IPS-15b (cell line): ENCODE data around the gene PTTG1.
A peak's percentile ranks its signal among the peaks of the same experiment; 100 is the strongest.

Source experiments
- H3K27me3 ChIP-seq: one replicate; pipeline ENCODE4 v1.6.1; 2013; ENCODE audit warnings: low read length; ENCODE audit not compliant: control insufficient read depth, insufficient read depth
- H3K36me3 ChIP-seq: one replicate; pipeline ENCODE4 v1.6.1; 2013; ENCODE audit warnings: low read length; ENCODE audit not compliant: control insufficient read depth, insufficient read depth
- H3K4me1 ChIP-seq: one replicate; pipeline ENCODE4 v1.6.1; 2013; ENCODE audit warnings: mild to moderate bottlenecking, low read length; ENCODE audit not compliant: control insufficient read depth, insufficient read depth
- H3K4me3 ChIP-seq: one replicate; pipeline ENCODE4 v1.5.1; 2013; ENCODE audit warnings: low read depth, low read length
- H3K9ac ChIP-seq: one replicate; pipeline ENCODE4 v1.6.1; 2013; ENCODE audit warnings: low read depth, mild to moderate bottlenecking, low read length
- H3K9me3 ChIP-seq: one replicate; pipeline ENCODE4 v1.6.1; 2013; ENCODE audit warnings: mild to moderate bottlenecking, low read length; ENCODE audit not compliant: control insufficient read depth, insufficient read depth

The PTTG1 gene

DNA sequence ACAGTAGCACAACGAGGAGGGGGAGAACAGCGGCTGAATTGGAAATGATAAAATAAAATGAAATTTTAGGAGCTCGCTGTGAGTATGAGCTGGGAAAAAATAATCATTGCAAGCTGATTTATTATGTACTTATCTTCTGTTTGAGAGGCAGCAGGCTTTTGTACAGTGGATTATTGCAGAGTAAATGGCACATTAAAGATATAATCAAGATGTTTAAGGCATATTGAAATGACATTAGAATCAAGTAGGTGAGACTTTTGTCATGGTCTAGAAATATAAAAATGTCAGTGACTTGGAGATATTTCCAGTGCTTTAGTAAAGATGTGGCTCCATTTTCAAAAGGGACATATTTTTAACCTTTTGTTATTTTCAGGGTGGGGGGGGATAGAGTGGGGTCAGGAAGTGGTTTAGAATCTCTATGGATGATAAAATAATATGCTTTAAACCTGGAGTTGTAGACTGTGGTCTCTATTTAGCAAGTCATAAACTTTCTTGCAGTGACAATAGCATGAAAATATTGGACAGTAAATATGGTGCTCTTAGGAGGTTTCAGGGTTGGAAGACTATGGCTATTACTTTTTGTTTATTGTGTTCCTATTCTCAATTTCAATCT, 46.8 kb downstream of the PTTG1 start:
- Histone ChIP-seq H3K4me1 (peaks cover 8% of the 10 kb centered on the region), H3K9ac (no peak overlapping the region), H3K36me3 (peaks cover 2% of the 10 kb centered on the region), H3K27me3 (no peaks in the 10 kb centered on the region), H3K9me3 (no peaks in the 10 kb centered on the region), H3K4me3 (peak overlapping the region; percentile 32)

GRCh38 chr5:160469156-160470144, 47.8 kb downstream of the PTTG1 start:
- Histone ChIP-seq H3K27me3 (no peaks in the 10 kb centered on the region), H3K4me3 (peak overlapping the region; percentile 30), H3K4me1 (peaks cover 8% of the 10 kb centered on the region), H3K9ac (no peak overlapping the region), H3K36me3 (peaks cover 2% of the 10 kb centered on the region), H3K9me3 (no peaks in the 10 kb centered on the region)

DNA sequence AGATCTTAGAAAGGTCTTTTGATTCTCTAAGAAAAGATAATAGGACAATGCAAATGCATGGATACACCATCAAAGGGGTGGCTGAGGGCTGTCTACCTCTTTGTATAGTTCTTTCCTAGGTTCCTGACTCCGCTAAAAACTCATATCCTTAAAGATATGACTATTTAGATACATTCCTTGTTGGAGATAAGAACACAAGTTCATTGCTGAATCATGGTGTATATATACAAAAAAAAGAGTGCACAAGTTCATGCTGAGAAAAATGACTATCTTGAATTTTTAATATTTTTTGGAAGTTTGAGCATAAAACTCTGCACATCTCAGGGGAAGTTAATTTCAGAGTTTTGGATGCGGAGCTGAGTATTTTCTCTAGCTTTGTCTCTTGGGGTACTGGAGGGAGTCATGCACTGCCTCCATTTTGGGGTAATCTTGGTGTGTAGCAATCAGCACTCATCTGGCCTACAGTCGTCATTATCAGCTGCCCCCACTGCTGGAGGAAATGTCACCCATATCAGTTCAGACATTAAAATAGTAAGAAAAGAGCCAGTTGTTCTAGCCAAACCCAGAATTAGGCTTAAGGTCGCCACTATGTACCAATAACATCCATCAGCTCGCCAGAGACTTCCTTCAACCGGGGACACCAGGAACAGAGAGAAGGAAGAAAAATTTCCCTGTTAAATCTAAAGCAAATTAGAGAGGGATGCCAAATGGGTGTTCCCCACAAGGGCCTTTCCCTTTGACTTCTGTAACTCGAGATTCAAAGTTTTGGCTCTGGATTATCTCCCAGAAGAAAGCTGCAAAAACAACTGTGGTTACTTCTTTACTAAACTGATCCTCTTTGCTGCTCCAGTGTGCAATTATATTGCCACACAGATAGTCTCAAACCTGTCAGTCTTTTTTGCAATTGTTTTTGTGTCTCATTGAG, 49.0 kb downstream of the PTTG1 start:
- Histone ChIP-seq H3K27me3 (no peaks in the 10 kb centered on the region), H3K36me3 (peaks cover 2% of the 10 kb centered on the region), H3K9me3 (no peaks in the 10 kb centered on the region), H3K4me3 (no peak overlapping the region), H3K4me1 (peaks cover 11% of the 10 kb centered on the region), H3K9ac (no peak overlapping the region)

DNA sequence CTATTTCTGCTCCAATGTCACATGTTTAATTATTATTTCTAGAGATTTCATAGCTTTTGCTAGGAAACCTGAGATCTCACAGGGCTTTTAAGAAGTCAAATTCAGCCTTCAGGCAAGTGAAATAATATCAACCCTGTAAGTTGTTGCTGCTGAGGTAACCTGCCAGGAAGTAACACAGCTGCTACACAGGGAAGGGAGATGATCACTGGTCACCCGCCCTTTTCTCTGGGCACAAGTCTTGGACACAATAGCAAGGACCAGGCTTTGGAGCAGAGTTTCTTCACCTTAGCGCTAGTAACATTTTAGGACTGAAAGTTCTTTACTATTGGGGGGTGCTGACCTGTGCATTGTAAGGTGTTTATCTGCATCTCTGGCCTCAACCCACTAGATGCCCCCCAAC, 50.1 kb downstream of the PTTG1 start:
- Histone ChIP-seq H3K9ac (no peak overlapping the region), H3K4me1 (peaks cover 14% of the 10 kb centered on the region), H3K4me3 (no peak overlapping the region), H3K36me3 (peaks cover 2% of the 10 kb centered on the region), H3K9me3 (no peaks in the 10 kb centered on the region), H3K27me3 (no peaks in the 10 kb centered on the region)

DNA sequence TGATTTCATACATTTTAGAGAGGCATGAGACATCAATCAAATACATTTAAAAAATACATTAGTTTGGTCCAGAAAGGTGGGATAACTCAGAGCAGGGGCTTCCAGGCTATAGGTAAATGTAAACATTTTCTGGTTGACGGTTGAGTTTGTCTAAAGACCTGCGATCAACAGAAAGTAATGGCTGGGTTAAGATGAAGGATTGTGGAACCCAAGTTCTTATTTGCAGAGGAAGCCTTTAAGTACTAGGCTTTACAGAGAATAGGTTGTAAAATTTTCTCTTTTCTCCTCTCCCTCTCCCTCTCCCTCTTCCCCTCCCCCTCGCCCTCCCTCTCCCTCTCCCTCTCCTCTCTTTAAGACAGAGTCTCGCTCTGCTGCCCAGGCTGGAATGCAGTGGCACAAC, 50.8 kb downstream of the PTTG1 start:
- Histone ChIP-seq H3K9me3 (no peaks in the 10 kb centered on the region), H3K27me3 (no peaks in the 10 kb centered on the region), H3K9ac (no peak overlapping the region), H3K4me3 (no peak overlapping the region), H3K36me3 (peaks cover 2% of the 10 kb centered on the region), H3K4me1 (peaks cover 17% of the 10 kb centered on the region)

- no peak overlapping the region for H3K9ac ChIP-seq
- H3K27me3 ChIP-seq = no peaks in the 10 kb centered on the region
- peaks cover 20% of the 10 kb centered on the region for H3K4me1 ChIP-seq
- H3K36me3 ChIP-seq = peaks cover 2% of the 10 kb centered on the region
- no peaks in the 10 kb centered on the region for H3K9me3 ChIP-seq
- H3K4me3 ChIP-seq = no peak overlapping the region
Measured at GRCh38 chr5:160473681-160474080, 52.0 kb downstream of the PTTG1 start.

DNA sequence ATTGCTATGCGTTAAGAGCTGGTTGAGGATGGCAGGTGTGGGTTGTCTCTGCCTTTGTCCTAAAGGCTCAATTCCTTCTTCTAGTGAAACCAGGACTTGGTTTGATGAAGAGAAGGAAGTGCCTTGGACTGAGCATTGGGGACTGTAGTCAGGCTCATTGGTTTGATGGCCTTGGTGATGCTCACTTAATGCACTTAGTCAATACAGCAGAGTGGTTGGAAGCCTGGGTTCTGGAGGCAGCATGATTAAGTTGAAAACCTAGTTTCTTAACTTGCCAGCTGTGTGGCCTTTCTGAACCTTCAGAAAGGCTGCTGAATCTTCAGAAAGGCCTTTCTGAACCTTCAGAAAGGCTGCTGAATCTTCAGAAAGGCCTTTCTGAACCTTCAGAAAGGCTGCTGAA, 52.4 kb downstream of the PTTG1 start:
- Histone ChIP-seq H3K9ac (no peak overlapping the region), H3K4me3 (no peak overlapping the region), H3K36me3 (peaks cover 2% of the 10 kb centered on the region), H3K27me3 (no peaks in the 10 kb centered on the region), H3K4me1 (peaks cover 20% of the 10 kb centered on the region), H3K9me3 (no peaks in the 10 kb centered on the region)

- H3K9me3 ChIP-seq = no peaks in the 10 kb centered on the region
- H3K9ac ChIP-seq = no peak overlapping the region
- no peaks in the 10 kb centered on the region for H3K27me3 ChIP-seq
- peaks cover 20% of the 10 kb centered on the region for H3K4me1 ChIP-seq
- peaks cover 2% of the 10 kb centered on the region for H3K36me3 ChIP-seq
- no peak overlapping the region for H3K4me3 ChIP-seq
Measured at GRCh38 chr5:160475864-160476438, 54.3 kb downstream of the PTTG1 start.

DNA sequence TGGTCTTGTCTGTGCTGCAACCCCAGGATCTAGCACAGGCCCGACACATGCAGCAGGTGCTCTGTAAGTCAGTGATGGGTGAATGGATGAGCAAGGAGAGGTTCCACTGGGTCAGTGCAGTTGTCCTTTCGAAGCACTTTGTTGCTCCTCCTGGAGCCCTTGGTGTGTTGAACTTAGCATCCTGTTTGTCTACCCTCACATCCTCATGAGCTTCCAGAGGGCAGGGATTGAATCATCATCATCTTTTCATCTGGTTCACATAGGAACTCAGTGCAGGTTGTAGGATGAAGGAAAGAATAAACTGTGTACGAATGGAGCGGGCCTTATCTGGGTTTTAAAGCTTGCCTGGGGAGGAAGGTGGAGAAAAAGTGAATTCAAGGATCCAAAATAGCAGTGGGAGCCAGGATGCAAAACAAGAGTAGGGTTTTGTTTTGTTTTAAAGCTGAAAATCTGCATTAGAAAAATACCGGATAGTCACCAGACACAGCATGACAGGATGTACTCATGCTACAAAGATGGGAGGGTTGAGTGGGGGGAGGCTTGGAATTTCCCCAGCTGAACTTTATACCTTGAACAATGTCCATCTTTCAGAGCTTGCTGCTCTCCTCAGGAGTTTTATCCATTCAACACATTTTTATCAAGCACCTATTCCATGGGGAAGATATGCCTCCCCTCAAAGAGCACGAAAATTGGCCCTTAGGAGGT, 55.8 kb downstream of the PTTG1 start:
- Histone ChIP-seq H3K4me3 (peak overlapping the region; percentile 1), H3K4me1 (peaks cover 20% of the 10 kb centered on the region), H3K9me3 (no peaks in the 10 kb centered on the region), H3K9ac (no peak overlapping the region), H3K27me3 (no peaks in the 10 kb centered on the region), H3K36me3 (no peaks in the 10 kb centered on the region)

DNA sequence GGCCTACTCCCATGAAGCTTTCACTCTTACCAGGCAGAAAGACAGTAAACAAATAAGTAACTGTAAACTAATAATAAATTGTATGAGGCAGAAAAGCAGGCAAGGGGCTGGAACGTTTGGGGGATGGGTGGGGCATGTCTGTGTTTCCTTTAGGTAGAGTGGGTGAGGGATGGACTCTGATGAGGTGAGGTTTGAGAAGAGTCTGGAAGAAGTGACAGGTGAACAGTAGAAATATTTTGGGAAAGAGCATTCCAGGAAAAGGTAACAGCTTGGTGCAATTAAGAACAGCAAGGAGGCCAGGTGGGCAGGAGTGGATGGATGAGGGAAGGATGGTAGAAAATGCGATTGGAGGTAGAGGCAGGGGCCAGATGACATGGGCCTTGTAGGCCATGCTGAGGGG, 56.5 kb downstream of the PTTG1 start:
- Histone ChIP-seq H3K36me3 (no peaks in the 10 kb centered on the region), H3K4me1 (peaks cover 20% of the 10 kb centered on the region), H3K27me3 (no peaks in the 10 kb centered on the region), H3K9me3 (no peaks in the 10 kb centered on the region), H3K9ac (no peak overlapping the region), H3K4me3 (no peak overlapping the region)
